Peyer's patch (tissue), 4 donors: ENCODE data around the gene APOBR. TPM values are rescaled to one million over a fixed set of nuclear protein-coding genes. Genes with fewer than 3 reads are reported as not detected.

Experiments
- DNase-seq, 3 donors: peaks; one replicate each; pipeline ENCODE4 v3.0.0-alpha.2; 2017 to 2019
- H3K27ac ChIP-seq, 4 donors: fragments of 200-600 bp; sonication (generic); one replicate each; pipeline ENCODE4 v1.5.1; 2016 to 2019
- H3K27me3 ChIP-seq, 2 donors: fragments of 200-600 bp; sonication (generic); one replicate each; pipeline ENCODE4 v1.5.1; 2019
- H3K36me3 ChIP-seq, 3 donors: fragments of 200-600 bp; sonication (generic); one replicate each; pipeline ENCODE4 v1.5.1; 2016 to 2019
- H3K4me1 ChIP-seq, 4 donors: fragments of 200-600 bp; sonication (generic); one replicate each; pipeline ENCODE4 v1.5.1; 2016 to 2019
- H3K4me3 ChIP-seq, 4 donors: fragments of 200-600 bp; sonication (generic); 1 replicate in 3 of 4; 2 replicates in 1 of 4; pipeline ENCODE4 v1.5.1; 2016 to 2019; ENCODE audit warnings: mild to moderate bottlenecking in 1 of 4
- H3K9me3 ChIP-seq, 4 donors: fragments of 200-600 bp; sonication (generic); one replicate each; pipeline ENCODE4 v1.5.1; 2016 to 2019; ENCODE audit warnings: mild to moderate bottlenecking in 1 of 4
- CTCF ChIP-seq, 6 experiments: fragments of 450-650 bp in 4 of 6; fragments of 200-600 bp in 2 of 6; sonication (generic) in 1 of 6; IDR thresholded peaks; one replicate each; pipeline ENCODE4 v1.5.1; 2017 to 2019; ENCODE audit warnings: antibody characterized with exemption in 6 of 6, mild to moderate bottlenecking in 3 of 6, moderate library complexity in 1 of 6
- POLR2A ChIP-seq, 2 donors: fragments of 450-650 bp; IDR thresholded peaks; one replicate each; pipeline ENCODE4 v1.5.1; 2017; ENCODE audit warnings: antibody characterized with exemption in 2 of 2, mild to moderate bottlenecking in 2 of 2, moderate library complexity in 2 of 2
- total RNA-seq, 4 donors: library from RNA; depleted of rRNA; stranded (reverse); fragments of >200 nt; gene quantifications; one replicate each; pipeline ENCODE4 v1.1.0, GENCODE V29; 2016

Gene APOBR
- total RNA-seq, 4 donors from 2014 or later, result 11.9 to 25.2 (median 14.6) TPM

GRCh38 chr16:28501258-28502232, 7.1 kb downstream of the APOBR start:
- Histone ChIP-seq H3K4me3 (no peak overlapping the region), H3K36me3 (peaks cover 0 to 6% (median 0%) of the 10 kb centered on the region in 3 donors), H3K4me1 (no peaks in the 10 kb centered on the region), H3K9me3 (no peaks in the 10 kb centered on the region), H3K27ac (no peak overlapping the region), H3K27me3 (no peaks in the 10 kb centered on the region)
- no peak for DNase-seq
- TF ChIP-seq CTCF (IDR thresholded peaks at IDR 0.05) (no peak), POLR2A (IDR thresholded peaks at IDR 0.05) (no peak)

GRCh38 chr16:28502290-28502689, 7.8 kb downstream of the APOBR start:
- H3K36me3 ChIP-seq, result peaks cover 0 to 6% (median 0%) of the 10 kb centered on the region in 3 donors
- H3K4me3 ChIP-seq, result no peak overlapping the region
- H3K9me3 ChIP-seq, result no peaks in the 10 kb centered on the region
- TF ChIP-seq CTCF (IDR thresholded peaks at IDR 0.05), result no peak
- TF ChIP-seq POLR2A (IDR thresholded peaks at IDR 0.05), result no peak
- no peaks in the 10 kb centered on the region for H3K27me3 ChIP-seq
- H3K27ac ChIP-seq, result no peak overlapping the region
- no peaks in the 10 kb centered on the region for H3K4me1 ChIP-seq
- DNase-seq, result no peak

GRCh38 chr16:28503470-28504259, 9.2 kb downstream of the APOBR start:
- H3K9me3 ChIP-seq, result no peaks in the 10 kb centered on the region
- H3K27me3 ChIP-seq, result no peaks in the 10 kb centered on the region
- H3K27ac ChIP-seq, result no peak overlapping the region
- no peak overlapping the region for H3K4me3 ChIP-seq
- H3K4me1 ChIP-seq, result peaks cover 0 to 3% (median 0%) of the 10 kb centered on the region in 4 donors
- no peak for DNase-seq
- no peak for TF ChIP-seq POLR2A (IDR thresholded peaks at IDR 0.05)
- TF ChIP-seq CTCF (IDR thresholded peaks at IDR 0.05), result no peak
- H3K36me3 ChIP-seq, result no peaks in the 10 kb centered on the region

- Histone ChIP-seq H3K27me3 (no peaks in the 10 kb centered on the region), H3K4me1 (peaks cover 0 to 3% (median 0%) of the 10 kb centered on the region in 4 donors), H3K9me3 (no peaks in the 10 kb centered on the region), H3K4me3 (no peak overlapping the region), H3K36me3 (no peaks in the 10 kb centered on the region), H3K27ac (no peak overlapping the region)
- DNase-seq, result no peak
- TF ChIP-seq CTCF (IDR thresholded peaks at IDR 0.05), result no peak
- no peak for TF ChIP-seq POLR2A (IDR thresholded peaks at IDR 0.05)
These were observed 10.4 kb downstream of the APOBR start for GRCh38 chr16:28504707-28505404.

GRCh38 chr16:28505489-28506137, 11.2 kb downstream of the APOBR start:
- TF ChIP-seq POLR2A (IDR thresholded peaks at IDR 0.05) (no peak), CTCF (IDR thresholded peaks at IDR 0.05) (no peak)
- Histone ChIP-seq H3K27me3 (no peaks in the 10 kb centered on the region), H3K9me3 (no peaks in the 10 kb centered on the region), H3K27ac (no peak overlapping the region), H3K4me1 (peaks cover 0 to 3% (median 0%) of the 10 kb centered on the region in 4 donors), H3K4me3 (no peak overlapping the region), H3K36me3 (no peaks in the 10 kb centered on the region)
- DNase-seq, result no peak
